GM12892 (cell line): ENCODE results near the gene ANKRD44.

Experiments
- POLR2A ChIP-seq: IDR thresholded peaks from 2 replicates; pipeline ENCODE4 v1.6.1; 2011; ENCODE audit warnings: low read depth, low read length, control low read depth
- POLR2AphosphoS5 ChIP-seq: IDR thresholded peaks from 2 replicates; pipeline ENCODE4 v1.6.1; 2011; ENCODE audit warnings: low read depth, low read length, control low read depth
- TAF1 ChIP-seq: IDR thresholded peaks from 2 replicates; pipeline ENCODE4 v1.6.1; 2011; ENCODE audit warnings: low read depth, mild to moderate bottlenecking, control low read depth, low read length, borderline replicate concordance

DNA sequence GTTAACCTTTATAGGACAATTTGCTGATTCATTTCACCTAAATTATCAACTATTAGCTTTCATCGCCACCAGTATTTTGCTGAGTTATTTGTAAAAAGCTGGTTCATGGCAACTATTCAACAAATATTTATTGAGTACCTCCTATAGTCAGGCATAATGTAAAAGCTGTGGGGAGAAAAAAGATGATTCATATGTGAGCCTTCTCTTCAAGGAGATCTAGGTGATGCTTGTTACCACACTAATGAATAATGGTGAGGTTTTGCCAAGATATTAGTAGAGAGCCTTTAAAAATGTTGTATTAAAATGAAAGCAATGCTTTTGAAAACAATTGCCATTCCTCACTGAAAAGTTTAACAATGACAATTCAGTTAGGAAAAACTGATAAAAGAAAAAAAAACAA, 187.8 kb downstream of the ANKRD44 start:
- no peak for TF ChIP-seq POLR2A
- TF ChIP-seq POLR2AphosphoS5 = no peak
- TF ChIP-seq TAF1 = no peak
